ENCODE results near the gene CYTH2.

CYTH2 gene

GRCh38 chr19:48469289-48469881 lies at the start of gene CYTH2:
Gene CYTH2 (plus strand): TSS chr19:48469369. CDS start chr19:48469508, 139 bp downstream.
- H3K36me3 ChIP-seq (replicated peaks) = peaks cover 39% of the 10 kb centered on the region
- DNase-seq = peak; percentile 71
- peak within 1 kb of the TSS; percentile 94 for H3K27ac ChIP-seq
- no peak for TF ChIP-seq CTCF (IDR thresholded peaks at IDR 0.05; ENCODE audit: low read depth, low read length, missing control alignments)
- in situ Hi-C loops (cut with HindIII; ENCODE audit: low pct_ligation_motif_present, low sequenced_read_pairs) = no loop called here
- peak within 1 kb of the TSS; percentile 89 for H3K4me3 ChIP-seq (ENCODE audit: low read depth, low read length)
- no peaks in the 10 kb centered on the region for H3K27me3 ChIP-seq (replicated peaks)

GRCh38 chr19:48421548-48421947 lies 47.6 kb upstream of the CYTH2 start:
- DNase-seq = no peak
- no peak overlapping the region for H3K4me3 ChIP-seq (ENCODE audit: low read depth, low read length)
- in situ Hi-C loops (cut with HindIII; ENCODE audit: low pct_ligation_motif_present, low sequenced_read_pairs) = no loop called here
- no peaks in the 10 kb centered on the region for H3K27me3 ChIP-seq (replicated peaks)
- no peaks in the 10 kb centered on the region for H3K36me3 ChIP-seq (replicated peaks)
- TF ChIP-seq CTCF (IDR thresholded peaks at IDR 0.05; ENCODE audit: low read depth, low read length, missing control alignments) = no peak
- H3K27ac ChIP-seq = no peak overlapping the region

- TF ChIP-seq CTCF (IDR thresholded peaks at IDR 0.05; ENCODE audit: low read depth, low read length, missing control alignments) = no peak
- Histone ChIP-seq H3K27ac (peak overlapping the region; percentile 77), H3K4me3 (ENCODE audit: low read depth, low read length) (peak overlapping the region; percentile 27), H3K36me3 (replicated peaks) (no peaks in the 10 kb centered on the region), H3K27me3 (replicated peaks) (no peaks in the 10 kb centered on the region)
- in situ Hi-C loops (cut with HindIII; ENCODE audit: low pct_ligation_motif_present, low sequenced_read_pairs) = no loop called here
- peak; percentile 66 for DNase-seq
Observed at GRCh38 chr19:48424694-48425219, 44.4 kb upstream of the CYTH2 start.

- Histone ChIP-seq H3K27me3 (replicated peaks) (no peaks in the 10 kb centered on the region), H3K27ac (no peak overlapping the region), H3K4me3 (ENCODE audit: low read depth, low read length) (no peak overlapping the region), H3K36me3 (replicated peaks) (no peaks in the 10 kb centered on the region)
- TF ChIP-seq CTCF (IDR thresholded peaks at IDR 0.05; ENCODE audit: low read depth, low read length, missing control alignments) = no peak
- DNase-seq = no peak
- in situ Hi-C loops (cut with HindIII; ENCODE audit: low pct_ligation_motif_present, low sequenced_read_pairs) = no loop called here
Observed at GRCh38 chr19:48428670-48429069, 40.5 kb upstream of the CYTH2 start.

- in situ Hi-C loops (cut with HindIII; ENCODE audit: low pct_ligation_motif_present, low sequenced_read_pairs) = no loop called here
- no peak for DNase-seq
- no peak overlapping the region for H3K27ac ChIP-seq
- TF ChIP-seq CTCF (IDR thresholded peaks at IDR 0.05; ENCODE audit: low read depth, low read length, missing control alignments) = no peak
- H3K27me3 ChIP-seq (replicated peaks) = no peaks in the 10 kb centered on the region
- no peak overlapping the region for H3K4me3 ChIP-seq (ENCODE audit: low read depth, low read length)
- H3K36me3 ChIP-seq (replicated peaks) = no peaks in the 10 kb centered on the region
Observed at GRCh38 chr19:48433337-48433736, 35.8 kb upstream of the CYTH2 start.

GRCh38 chr19:48436586-48436985 lies 32.6 kb upstream of the CYTH2 start:
- no peak for TF ChIP-seq CTCF (IDR thresholded peaks at IDR 0.05; ENCODE audit: low read depth, low read length, missing control alignments)
- H3K4me3 ChIP-seq (ENCODE audit: low read depth, low read length) = no peak overlapping the region
- no peaks in the 10 kb centered on the region for H3K36me3 ChIP-seq (replicated peaks)
- no peaks in the 10 kb centered on the region for H3K27me3 ChIP-seq (replicated peaks)
- DNase-seq = no peak
- in situ Hi-C loops (cut with HindIII; ENCODE audit: low pct_ligation_motif_present, low sequenced_read_pairs) = no loop called here
- no peak overlapping the region for H3K27ac ChIP-seq
